GM12892 (cell line): ENCODE data around the gene CSNK2A1.

Experiments used
- POLR2A ChIP-seq: IDR thresholded peaks from 2 replicates; pipeline ENCODE4 v1.6.1; 2011; ENCODE audit warnings: low read depth, low read length, control low read depth
- POLR2AphosphoS5 ChIP-seq: IDR thresholded peaks from 2 replicates; pipeline ENCODE4 v1.6.1; 2011; ENCODE audit warnings: low read depth, low read length, control low read depth

DNA sequence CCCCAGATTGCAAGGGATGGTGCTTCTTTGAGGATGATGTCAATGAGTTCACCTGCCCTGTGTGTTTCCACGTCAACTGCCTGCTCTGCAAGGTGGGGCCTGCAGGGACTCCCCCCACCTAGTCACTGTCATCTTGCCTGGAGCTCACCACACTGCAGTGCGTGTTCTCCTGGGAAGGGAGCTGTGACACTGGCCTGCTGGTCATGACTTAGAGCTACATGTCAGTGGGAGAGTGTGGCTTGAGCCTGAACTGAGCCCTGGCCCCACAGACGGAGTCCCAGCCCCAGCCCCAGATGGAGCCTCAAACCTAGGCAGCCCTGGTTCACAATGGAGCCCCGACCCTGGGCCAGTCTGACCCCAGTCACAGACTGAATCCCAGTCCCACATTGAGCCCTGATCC, 116.2 kb downstream of the CSNK2A1 start:
- TF ChIP-seq POLR2A (no peak), POLR2AphosphoS5 (no peak)
